ENCODE measurements around the gene SSRP1.

- TF ChIP-seq ZZZ3 (IDR thresholded peaks at IDR 0.05) (no peak), EP300 (IDR thresholded peaks at IDR 0.05; ENCODE audit: low read length) (no peak), MTA1 (IDR thresholded peaks at IDR 0.05; ENCODE audit: borderline replicate concordance) (no peak), FOXA1 (IDR thresholded peaks at IDR 0.05; ENCODE audit: borderline replicate concordance) (no peak), MYC (IDR thresholded peaks at IDR 0.05; ENCODE audit: low read depth, low read length) (no peak), MYC (CRISPR knock-in tag; IDR thresholded peaks at IDR 0.05; ENCODE audit: borderline replicate concordance, low read depth) (no peak), HMG20A (CRISPR knock-in tag; conservative IDR thresholded peaks at IDR 0.05) (no peak), YY1 (IDR thresholded peaks at IDR 0.05; ENCODE audit: borderline replicate concordance in 1 of 3, control insufficient read depth in 1 of 3, extremely low read depth in 1 of 3, insufficient read depth in 3 of 3, insufficient read length in 1 of 3, insufficient replicate concordance in 2 of 3, low read depth in 1 of 3, low read length in 2 of 3) (no peak)
- TF ChIP-seq, protein P1, sequence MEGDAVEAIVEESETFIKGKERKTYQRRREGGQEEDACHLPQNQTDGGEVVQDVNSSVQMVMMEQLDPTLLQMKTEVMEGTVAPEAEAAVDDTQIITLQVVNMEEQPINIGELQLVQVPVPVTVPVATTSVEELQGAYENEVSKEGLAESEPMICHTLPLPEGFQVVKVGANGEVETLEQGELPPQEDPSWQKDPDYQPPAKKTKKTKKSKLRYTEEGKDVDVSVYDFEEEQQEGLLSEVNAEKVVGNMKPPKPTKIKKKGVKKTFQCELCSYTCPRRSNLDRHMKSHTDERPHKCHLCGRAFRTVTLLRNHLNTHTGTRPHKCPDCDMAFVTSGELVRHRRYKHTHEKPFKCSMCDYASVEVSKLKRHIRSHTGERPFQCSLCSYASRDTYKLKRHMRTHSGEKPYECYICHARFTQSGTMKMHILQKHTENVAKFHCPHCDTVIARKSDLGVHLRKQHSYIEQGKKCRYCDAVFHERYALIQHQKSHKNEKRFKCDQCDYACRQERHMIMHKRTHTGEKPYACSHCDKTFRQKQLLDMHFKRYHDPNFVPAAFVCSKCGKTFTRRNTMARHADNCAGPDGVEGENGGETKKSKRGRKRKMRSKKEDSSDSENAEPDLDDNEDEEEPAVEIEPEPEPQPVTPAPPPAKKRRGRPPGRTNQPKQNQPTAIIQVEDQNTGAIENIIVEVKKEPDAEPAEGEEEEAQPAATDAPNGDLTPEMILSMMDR (IDR thresholded peaks at IDR 0.05 in 2 of 3, conservative IDR thresholded peaks at IDR 0.05 in 1 of 3; ENCODE audit: insufficient read depth in 2 of 3, low read depth in 1 of 3, low read length in 3 of 3) = no peak
Measured at GRCh38 chr11:57287884-57288283, 47.8 kb downstream of the SSRP1 start.

Data from K562 (cell line).